NCI-H128 (cell line): ENCODE results near the gene ZNF791.
"Not testable (repeated sequence)": the region's sequence is repeated elsewhere in the genome, so short reads cannot be mapped to it uniquely, and the experiment has no call there.

Source experiments
- DNase-seq: peaks from one replicate; lab custom pipeline; 2025; ENCODE audit not compliant: unreplicated experiment; lab: John Stamatoyannopoulos, UW

ZNF791 gene

GRCh38 chr19:12628040-12629022, 17.6 kb downstream of the ZNF791 start:
- no peak for DNase-seq

GRCh38 chr19:12629215-12629614, 18.5 kb downstream of the ZNF791 start:
- DNase-seq: no peak

- no peak for DNase-seq
Measured at GRCh38 chr19:12636631-12637030, 25.9 kb downstream of the ZNF791 start.

GRCh38 chr19:12638611-12639182, 28.0 kb downstream of the ZNF791 start:
- DNase-seq: no peak

- DNase-seq: peak; percentile 76
Measured at GRCh38 chr19:12639901-12640613, 29.3 kb downstream of the ZNF791 start.

- no peak for DNase-seq
Measured at GRCh38 chr19:12641456-12641855, 30.7 kb downstream of the ZNF791 start.

GRCh38 chr19:12642506-12642905, 31.8 kb downstream of the ZNF791 start:
- DNase-seq: no peak

GRCh38 chr19:12643716-12644115, 33.0 kb downstream of the ZNF791 start:
- DNase-seq: not testable (repeated sequence)

GRCh38 chr19:12646551-12646950, 35.8 kb downstream of the ZNF791 start:
- DNase-seq: no peak

GRCh38 chr19:12647047-12647446, 36.3 kb downstream of the ZNF791 start:
- no peak for DNase-seq

- DNase-seq: no peak
Measured at GRCh38 chr19:12647490-12648071, 36.9 kb downstream of the ZNF791 start.

- no peak for DNase-seq
Measured at GRCh38 chr19:12648088-12648487, 37.4 kb downstream of the ZNF791 start.

- DNase-seq: no peak
Measured at GRCh38 chr19:12649941-12650340, 39.2 kb downstream of the ZNF791 start.

- no peak for DNase-seq
Measured at GRCh38 chr19:12652219-12652618, 41.5 kb downstream of the ZNF791 start.

- no peak for DNase-seq
Measured at GRCh38 chr19:12655546-12655945, 44.8 kb downstream of the ZNF791 start.

- DNase-seq: no peak
Measured at GRCh38 chr19:12656899-12657571, 46.3 kb downstream of the ZNF791 start.

- DNase-seq: no peak
Measured at GRCh38 chr19:12657966-12658365, 47.2 kb downstream of the ZNF791 start.

- DNase-seq: no peak
Measured at GRCh38 chr19:12660980-12661379, 50.3 kb downstream of the ZNF791 start.

GRCh38 chr19:12664406-12665280, 53.9 kb downstream of the ZNF791 start:
- DNase-seq: no peak

GRCh38 chr19:12665281-12665573, 54.5 kb downstream of the ZNF791 start:
- no peak for DNase-seq
